GM19043 (cell line): ENCODE data around the gene GAK.

Experiments
- ATAC-seq: cut with Tn5 transposase; IDR thresholded peaks from one replicate; pipeline ENCODE4 v1.9.1; 2021; ENCODE audit warnings: low read depth; ENCODE audit not compliant: unreplicated experiment

The GAK gene

DNA sequence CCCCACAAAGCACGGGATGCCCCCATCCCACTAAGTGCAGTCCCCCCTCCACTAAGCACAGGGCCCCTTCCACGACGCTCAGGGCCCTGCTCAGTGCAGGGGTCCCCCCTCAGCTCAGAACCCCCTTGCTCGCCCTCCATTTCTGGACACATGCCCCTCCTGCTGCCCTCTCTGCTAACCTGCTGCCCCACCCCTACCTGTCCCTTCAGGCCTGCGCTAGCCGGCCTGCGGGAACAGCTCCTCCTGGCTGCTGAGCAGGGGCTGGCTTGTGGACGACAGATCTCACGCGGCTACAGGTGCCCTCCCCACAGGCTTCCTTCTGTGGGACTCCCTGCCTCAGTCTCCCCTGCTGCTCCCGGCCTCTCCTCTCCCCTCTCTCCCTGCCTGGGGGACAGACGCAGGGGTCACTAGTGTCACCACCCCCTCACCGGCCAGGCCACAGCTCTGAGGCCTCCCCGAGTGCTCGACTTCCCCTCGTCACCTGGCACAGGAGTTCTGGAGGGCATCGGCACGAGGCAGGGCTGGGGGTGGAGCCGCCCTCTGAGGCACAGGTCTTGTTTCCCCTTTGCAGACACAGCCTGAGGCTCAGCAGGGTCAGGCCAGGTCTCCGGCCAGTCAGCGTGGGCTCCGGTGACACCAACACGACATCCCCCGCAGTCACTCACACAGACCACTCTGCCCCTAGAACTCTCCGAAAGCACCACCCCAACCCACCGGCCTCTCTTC is 21.6 kb downstream of the GAK start:
- no peak for ATAC-seq

DNA sequence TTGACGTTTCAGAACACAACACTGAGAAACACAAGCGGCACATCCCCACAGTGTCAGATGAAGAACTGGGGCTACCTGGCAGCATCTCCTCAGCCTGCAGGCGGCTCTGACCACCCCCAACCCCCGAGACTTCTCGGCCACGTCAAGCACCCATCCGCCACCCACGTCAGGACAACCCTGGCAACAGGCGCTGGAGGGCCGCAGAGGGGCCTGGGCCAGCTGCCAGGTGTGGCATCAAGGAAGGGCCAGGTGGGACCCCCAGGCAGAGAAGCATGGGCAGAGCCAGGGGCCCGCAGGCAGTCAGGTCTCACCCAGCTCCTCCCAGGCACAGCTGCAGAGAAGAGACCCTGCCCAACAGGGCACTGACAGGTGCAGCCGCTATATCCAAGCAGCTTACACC is 22.3 kb downstream of the GAK start:
- ATAC-seq, result no peak

DNA sequence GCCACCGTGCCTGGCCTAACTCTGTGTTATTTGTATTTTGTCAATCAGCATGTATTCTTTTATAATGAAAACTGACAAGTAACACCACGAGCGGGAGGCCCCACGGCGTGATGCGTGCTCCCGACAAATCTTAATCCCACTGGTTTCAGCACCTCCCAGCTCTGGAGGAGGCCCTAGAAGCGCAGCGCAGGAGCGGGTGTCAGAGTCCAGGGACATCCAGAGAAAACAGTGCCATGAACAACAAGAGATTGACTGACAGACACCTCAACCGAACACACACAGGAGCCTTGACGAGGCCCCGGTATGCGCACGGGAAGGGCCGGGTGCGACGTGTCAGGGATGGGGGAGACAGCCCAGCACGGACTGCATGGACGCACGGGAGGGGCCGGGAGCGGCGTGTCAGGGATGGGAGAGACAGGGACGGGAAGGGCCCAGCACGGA is 23.0 kb downstream of the GAK start:
- no peak for ATAC-seq

DNA sequence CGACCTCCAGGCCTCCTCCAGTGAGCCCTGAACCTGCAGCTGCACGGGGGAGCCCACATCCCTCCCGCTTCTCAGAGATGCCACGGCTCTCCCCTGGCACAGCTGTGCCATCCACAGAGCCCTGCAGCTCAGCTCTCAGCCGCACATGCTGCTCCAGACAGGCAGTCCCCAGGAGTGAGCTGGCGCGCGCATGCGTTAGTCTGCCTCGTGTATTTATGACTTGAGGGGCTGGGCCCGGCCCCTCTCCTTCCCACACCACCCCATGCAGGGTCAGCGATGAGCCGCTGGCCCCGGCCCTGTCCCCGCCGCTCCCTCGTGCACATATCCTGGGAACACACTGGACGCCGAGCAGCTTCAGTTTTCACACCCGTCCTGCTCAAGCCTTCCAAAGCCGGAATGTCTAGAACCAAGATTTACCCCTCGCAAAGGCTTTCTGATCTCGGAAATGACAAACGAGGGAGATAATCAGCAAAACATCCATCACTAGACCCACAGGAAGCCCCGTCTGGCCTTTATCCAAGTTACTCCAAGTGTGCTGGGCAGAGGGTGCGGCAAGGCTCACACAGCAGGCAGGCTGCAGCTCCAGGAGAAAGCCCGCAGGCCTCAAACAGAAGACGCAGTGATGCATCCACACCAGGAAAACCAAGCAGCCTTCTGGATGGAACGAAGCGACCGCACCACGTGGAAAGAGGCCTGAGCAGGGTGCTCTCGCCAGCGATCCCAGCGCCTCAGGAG is 24.3 kb downstream of the GAK start:
- no peak for ATAC-seq

DNA sequence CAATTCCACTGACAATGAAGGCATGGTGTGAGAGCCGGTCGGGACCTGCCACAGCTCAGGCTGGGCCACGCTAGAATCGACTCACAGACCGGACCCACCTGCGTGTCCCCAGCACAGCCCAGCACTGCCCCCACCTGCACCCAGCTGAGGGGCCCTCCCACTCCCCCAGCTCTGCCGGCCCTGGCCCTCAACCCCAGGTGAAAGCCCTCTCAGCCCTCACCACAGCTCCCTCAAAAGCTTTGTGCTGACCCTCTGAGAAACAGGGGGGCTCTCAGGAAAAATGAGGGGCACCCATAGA is 25.1 kb downstream of the GAK start:
- ATAC-seq, result no peak

DNA sequence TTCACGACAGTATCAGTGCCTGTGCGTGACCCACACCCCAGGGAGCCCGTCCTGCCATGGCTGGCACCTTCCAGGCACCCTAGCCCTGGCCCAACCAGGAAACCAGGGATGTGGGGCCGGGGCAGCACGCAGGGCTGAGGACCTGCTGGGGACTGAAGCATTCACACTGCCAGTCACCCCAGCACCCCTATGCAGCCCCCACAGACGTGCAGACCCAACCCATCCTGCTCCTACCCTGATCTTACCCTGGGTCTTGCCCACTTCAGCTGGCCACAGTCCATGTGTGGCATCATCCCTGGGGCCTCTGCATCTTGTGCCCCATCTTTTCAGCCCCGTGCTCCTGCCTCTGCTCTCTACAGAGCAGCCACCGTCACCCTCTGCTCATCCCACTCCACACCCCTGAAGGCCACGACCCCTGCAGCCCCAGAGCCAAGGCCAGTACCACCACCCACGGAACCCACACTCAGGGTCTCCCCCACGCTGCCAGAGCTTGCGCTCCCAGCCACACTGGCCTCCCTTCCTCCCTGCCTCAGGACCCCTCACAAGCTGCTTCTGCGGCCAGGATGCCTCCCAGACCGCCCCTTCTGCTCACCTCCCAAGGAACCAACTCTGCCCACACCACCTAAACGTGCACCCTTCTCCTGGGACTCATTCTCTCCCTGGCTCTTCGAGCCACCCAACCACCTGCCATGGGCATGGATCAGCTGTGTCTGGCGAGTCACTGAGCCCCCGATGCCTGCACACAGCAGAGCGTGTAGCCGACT is 25.6 kb downstream of the GAK start:
- ATAC-seq, result no peak

DNA sequence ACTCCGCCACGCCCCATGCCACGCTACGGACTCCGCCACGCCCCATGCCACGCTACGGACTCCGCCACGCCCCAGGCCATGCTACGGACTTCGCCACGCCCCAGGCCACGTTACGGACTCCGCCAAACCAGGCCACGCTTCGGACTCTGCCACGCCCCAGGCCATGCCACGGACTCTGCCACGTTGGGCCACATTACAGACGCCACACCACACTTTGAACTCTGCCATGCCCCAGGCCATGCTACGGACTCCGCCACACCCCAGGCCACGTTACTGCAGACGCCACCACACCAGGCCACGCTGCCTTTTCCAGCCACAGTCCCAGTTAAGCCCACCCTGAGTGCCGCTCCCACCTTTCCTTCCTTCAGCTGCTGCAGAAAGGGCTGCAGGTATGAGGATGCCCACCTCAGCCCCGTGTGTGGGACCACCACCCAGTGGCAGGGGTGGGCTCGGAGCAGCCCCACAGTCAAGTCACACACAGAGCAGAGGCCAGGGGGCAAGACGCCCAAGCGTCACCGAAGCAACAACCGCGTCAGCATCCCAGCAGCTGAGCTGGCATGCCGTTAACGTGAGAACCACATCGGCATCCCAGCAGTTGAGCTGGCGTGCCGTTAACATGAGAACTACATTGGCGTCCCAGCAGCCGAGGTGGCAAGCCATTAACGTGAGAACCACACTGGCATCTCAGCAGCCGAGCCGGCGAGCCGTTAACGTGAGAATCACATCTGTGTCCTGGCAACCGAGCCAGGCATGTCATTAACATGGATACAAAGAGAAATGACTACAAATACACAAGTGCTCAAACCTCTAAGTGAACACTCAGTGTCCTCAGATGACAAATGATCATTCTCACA is 26.4 kb downstream of the GAK start:
- ATAC-seq, result no peak

DNA sequence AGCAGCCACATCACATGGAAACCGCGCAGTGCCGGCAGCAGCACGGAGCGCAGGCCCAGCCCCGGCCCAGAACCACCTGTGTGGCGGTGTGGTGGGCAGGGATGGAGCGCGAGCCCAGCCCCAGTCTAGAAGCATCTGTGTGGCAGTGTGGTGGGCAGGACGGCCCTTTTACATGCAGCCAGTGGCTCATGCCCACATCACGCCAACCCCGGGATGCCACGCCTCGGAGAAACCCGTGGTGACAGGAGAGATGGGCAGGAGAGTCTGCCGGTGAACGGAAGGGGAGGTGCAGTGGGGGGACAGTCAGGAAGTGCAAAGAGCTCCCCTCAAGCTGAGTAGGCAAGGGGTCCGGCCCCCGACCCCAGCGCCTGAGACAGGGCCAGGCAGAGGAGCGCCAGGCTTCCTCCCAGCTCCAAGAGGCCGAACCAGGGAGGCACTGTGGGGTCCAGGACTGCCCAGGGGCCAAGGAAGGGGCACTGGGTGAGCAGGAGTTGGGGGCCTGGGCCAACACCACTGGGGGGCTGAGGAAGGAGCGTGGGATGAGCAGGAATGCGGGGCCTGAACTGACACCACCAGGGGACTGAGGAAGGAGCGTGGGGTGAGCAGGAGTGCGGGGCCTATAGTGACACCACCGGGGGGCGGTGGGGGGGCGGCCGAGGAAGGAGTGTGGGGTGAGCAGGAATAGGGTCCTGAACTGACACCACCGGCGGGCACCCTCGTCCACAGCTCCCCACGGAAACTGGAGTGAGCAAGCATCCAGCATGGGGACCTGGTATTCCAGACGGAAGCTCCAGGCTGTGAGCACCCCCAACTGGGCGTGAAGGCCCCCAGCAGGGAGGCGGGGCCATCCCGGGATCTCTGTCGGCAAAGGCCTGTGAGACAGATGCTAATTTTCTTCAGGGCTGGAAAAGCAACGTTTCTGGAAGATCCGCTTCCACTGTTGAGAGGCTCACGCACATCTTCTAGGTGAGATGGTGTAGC is 28.8 kb downstream of the GAK start:
- no peak for ATAC-seq

DNA sequence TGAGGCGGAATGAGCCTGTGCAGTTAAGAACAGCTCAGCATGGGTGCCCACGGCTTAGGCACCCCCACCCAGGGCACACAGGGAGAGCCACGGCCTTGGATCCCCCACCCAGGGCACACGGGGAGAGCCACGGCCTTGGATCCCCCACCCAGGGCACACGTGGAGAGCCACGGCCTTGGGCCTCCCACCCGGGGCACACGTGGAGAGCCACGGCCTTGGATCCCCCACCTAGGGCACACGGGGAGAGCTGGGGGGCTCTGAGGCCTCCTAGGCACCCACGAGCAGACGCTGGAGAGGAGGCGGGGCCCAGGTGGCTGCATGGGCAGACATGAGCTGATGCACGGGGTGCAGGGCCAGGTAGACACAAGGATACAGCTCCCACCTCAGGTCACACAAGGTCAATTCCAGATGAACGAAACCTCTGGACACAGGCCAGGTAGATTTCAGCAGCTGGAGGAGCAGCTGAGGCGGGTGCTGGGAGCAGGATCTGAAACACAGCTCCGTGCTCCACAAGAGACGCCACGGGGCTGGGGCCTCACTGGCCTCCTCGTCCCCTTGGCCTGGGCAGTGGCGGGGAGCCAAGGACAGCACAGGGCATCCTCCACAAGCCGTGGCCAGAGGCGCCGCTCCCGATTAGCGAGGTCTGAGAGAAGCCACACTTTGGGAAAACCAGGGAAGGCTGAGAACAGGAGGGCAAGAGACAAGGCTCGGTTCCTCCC is 30.8 kb downstream of the GAK start:
- no peak for ATAC-seq

DNA sequence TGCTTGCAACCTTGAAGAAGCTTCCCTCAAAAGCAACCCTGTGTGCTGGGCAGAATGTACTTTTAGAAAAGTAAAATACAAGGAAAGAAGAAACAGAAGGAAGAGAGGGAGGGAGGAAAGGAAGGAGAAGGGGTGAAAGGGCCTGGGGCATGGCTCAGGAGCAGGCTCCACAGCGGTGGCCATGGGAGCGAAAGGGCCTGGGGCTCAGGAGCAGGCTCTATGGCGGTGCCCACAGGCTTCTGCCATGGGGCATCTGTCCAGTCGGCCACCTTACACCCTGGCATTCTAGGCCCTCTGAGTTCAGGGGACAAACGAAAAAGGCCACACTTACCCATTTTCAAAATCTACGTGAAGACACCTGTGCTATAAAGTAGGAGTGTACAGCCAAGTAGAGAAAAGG is 31.4 kb downstream of the GAK start:
- no peak for ATAC-seq

DNA sequence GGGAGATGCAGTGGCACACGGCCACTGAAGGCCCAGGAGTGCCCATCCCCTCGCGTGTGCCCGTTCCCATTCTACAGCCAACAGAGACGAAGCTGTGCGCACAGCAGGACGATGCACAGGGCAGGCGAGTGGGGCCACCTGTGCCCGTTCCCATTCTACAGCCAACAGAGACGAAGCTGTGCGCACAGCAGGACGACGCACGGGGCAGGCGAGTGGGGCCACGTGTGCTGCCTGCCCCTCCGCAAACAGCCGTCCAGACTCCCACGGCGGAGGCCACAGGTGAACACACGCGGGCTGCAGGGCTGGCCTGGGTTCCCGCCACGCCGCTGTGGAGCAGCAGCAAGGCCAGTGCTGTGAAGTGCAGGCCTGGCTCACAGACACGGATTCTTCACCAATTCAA is 32.0 kb downstream of the GAK start:
- no peak for ATAC-seq

DNA sequence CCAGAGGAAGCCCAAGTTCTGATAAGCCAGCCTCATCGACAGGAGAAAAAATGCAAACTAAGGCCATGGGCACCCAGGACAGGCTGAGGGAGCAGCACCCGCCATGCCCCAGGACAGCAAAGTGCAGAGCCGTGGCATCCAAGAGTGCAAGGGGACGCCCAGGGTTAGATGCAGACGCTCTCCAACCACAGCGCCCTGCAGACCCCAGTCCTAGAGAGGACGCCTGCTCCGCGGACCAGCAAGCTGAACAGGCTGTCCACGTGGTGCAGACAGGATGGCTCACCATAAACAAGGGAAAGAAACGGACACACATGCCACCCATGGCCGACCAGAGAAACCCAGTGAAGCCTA is 32.6 kb downstream of the GAK start:
- no peak for ATAC-seq

DNA sequence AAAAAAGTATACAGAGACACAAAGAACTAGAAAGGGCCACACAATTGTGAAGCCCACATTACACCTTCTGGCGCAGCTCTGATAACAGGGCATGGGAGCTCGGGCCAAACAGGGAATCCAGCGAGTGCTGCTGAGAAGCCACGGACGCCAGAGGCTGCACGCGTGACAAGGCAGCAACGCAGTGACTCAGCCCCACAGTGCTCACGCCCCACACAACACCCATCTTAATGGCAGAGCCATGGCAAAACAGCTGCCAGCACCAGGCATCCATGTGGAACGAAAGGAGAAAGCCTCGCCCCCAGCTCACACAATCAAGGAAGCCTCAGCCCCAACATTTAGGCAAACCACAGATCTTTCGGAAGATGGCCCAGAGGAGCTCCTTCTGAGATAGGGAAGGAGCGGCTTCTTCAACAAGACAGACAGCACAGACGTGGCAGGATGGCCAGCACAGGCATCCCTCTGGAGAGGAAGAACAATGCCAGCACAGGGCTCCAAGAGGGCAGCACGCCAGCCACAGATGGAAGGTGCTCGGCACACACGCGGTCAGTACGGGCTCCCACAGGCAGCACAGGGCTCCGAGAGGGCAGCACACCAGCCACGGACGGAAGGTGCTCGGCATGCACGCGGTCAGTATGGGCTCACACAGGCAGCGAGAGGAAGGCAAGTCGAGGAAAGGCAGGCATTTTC is 33.1 kb downstream of the GAK start:
- ATAC-seq, result no peak

DNA sequence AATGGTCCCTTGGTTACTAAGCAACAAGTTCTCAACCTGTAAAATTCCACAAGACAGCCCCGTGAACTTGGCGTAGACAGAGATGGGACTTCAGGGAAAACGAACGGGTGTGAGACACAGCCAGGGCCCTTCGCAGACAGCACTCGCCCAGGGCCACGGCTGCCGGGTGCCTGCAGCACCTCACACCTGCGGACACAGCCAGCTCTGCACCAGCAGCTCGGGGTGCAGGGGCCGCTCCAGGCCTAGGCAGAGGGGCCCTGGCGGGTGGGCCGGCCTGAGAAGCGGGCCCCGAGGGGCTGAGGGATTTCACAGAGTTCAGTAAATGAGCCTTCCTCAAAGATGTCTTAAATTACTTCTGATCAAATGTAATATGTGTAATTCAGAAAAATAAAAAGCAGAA is 34.0 kb downstream of the GAK start:
- no peak for ATAC-seq

DNA sequence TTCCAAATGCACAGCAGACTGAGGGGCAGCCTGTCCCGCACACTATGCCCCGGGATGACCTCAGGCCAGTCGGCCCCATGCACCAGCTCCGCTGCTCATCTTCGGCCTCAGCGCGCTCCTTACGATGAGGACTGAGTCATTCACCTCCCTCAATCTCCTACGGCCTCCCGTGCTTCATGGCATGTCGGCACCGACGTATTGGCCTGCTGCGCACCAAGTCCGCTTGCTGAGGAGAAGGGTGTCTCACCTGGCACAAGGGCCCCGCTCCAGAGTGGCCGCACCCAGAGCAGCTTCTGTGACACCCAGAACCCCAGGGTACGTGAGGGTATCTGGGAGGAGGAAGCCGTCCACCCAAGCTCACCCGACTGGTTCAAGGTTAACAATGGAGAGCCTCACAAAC is 35.5 kb downstream of the GAK start:
- ATAC-seq, result no peak

DNA sequence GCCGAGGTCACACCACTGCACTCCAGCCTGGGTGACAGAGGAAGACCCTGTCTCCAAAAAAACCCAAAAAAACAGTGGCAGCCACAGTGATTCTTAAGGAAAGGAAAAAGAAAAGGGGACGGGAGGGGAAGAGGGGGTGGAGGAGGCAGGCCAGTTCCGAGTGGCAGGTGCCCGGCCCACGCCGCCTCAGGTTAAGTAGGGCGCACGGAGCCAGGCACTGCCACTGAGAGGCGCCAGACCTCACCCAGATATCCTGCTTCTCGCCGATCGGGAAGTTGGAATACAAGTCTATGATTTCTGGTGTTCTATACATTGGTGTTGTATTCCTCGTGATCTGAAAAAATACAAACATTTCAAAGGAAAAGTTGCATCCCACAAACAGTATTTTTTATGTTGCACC is 35.9 kb downstream of the GAK start:
- ATAC-seq, result no peak

DNA sequence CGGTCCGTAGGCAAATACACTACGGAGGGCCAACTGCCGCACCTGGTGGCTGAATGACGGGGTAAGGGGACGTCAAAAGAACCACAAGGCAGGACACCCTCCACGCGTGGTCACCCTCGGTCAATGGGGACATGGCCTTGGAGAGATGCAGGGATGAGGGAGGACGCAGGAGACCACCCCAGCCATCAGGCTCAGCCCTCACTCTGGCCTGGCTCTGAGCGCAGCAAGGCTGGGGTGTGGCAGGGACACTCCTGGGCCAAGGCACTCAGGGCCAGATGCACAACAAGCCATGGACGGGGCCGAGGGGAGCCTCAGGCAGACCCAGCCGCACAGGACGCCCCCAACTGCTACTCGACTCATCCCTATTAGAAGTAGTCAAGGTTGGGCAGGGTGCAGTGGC is 36.5 kb downstream of the GAK start:
- no peak for ATAC-seq

DNA sequence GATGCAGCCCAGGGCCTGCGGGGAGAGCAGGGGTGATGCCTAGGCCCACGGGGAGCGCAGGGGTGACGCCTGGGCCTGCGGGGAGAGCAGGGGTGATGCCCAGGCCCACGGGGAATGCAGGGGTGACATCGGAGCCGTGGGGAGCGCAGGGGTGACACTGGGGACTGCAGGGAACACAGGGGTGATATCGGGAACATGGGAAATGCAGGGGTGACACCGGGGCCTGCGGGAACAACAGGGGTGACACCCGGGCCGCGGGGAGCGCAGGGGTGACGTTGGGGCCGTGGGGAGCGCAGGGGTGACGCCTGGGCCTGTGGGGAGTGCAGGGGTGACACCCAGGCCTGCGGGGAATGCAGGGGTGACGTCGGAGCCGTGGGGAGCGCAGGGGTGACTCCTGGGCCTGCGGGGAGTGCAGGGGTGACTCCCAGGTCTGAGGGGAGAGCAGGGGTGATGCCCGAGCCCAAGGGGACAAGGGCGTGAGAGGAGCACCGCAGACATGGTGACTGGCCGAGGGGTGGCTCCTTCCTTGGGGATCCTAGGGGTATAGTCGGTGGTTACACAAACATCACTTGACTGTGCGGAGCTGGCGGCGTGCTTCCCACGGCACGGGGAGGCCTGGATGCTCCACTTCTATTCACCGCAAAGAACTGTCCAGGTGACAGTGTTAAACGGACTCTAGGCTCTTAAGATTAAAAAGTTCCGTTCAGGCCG is 38.0 kb downstream of the GAK start:
- no peak for ATAC-seq
